ENCODE data around the gene SEMA6D. TPM values are rescaled to one million over a fixed set of nuclear protein-coding genes. Genes with fewer than 3 reads are reported as not detected.

Gene SEMA6D
- total and polyA plus RNA-seq, 2 donors from 2014 or later = 12.9 to 16.9 TPM

DNA sequence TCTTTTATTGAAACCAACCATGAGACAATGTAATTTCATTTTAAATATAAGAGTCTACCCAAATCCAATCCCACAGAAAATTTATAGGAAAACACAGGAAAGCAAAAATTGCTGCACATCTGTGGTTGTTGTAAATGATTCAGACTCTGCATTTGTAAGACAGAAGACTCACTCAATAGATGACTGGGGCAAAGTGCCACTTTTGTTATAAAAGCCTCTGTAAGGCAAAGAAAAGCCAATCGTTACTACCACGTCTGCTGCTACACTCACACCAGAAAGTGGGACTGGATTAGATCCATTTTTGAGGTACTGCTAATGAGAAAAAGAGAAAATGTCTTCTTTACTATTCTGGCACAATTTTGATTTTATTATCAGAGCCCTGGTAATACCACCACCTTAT is 74.9 kb downstream of the SEMA6D start:
- H3K9me3 ChIP-seq (ENCODE audit: control insufficient read depth in 2 of 3, insufficient read depth in 1 of 3, low read length in 3 of 3) = no peaks in the 10 kb centered on the region
- TF ChIP-seq CTCF (IDR thresholded peaks at IDR 0.05; ENCODE audit: borderline replicate concordance, extremely low read depth, insufficient read depth) = no peak
- FAIRE-seq (no peak), DNase-seq (no peak)
- H3K27ac ChIP-seq (ENCODE audit: low read depth in 2 of 2, low read length in 2 of 2) = no peak overlapping the region
- no peak overlapping the region for H3K4me3 ChIP-seq (ENCODE audit: low read length in 3 of 3)
- intact Hi-C loops (cut with DNase I) = no loop called here
- H3K27me3 ChIP-seq (ENCODE audit: control insufficient read depth, insufficient read depth, low read length) = no peaks in the 10 kb centered on the region
- no peak overlapping the region for H3K9ac ChIP-seq (ENCODE audit: low read length in 3 of 3)
- H3K4me1 ChIP-seq (ENCODE audit: control insufficient read depth in 2 of 3, insufficient read depth in 2 of 3, low read depth in 1 of 3, low read length in 3 of 3) = no peaks in the 10 kb centered on the region
- no peaks in the 10 kb centered on the region for H3K36me3 ChIP-seq (ENCODE audit: control insufficient read depth in 2 of 3, insufficient read depth in 3 of 3, low read length in 3 of 3)

- Histone ChIP-seq H3K4me1 (ENCODE audit: control insufficient read depth in 2 of 3, insufficient read depth in 2 of 3, low read depth in 1 of 3, low read length in 3 of 3) (no peaks in the 10 kb centered on the region), H3K4me3 (ENCODE audit: low read length in 3 of 3) (no peak overlapping the region), H3K27ac (ENCODE audit: low read depth in 2 of 2, low read length in 2 of 2) (no peak overlapping the region), H3K36me3 (ENCODE audit: control insufficient read depth in 2 of 3, insufficient read depth in 3 of 3, low read length in 3 of 3) (no peaks in the 10 kb centered on the region), H3K9me3 (ENCODE audit: control insufficient read depth in 2 of 3, insufficient read depth in 1 of 3, low read length in 3 of 3) (no peaks in the 10 kb centered on the region), H3K27me3 (ENCODE audit: control insufficient read depth, insufficient read depth, low read length) (no peaks in the 10 kb centered on the region), H3K9ac (ENCODE audit: low read length in 3 of 3) (no peak overlapping the region)
- DNase-seq (no peak), FAIRE-seq (no peak)
- TF ChIP-seq CTCF (IDR thresholded peaks at IDR 0.05; ENCODE audit: borderline replicate concordance, extremely low read depth, insufficient read depth) = no peak
- intact Hi-C loops (cut with DNase I) = no loop called here
Measured at GRCh38 chr15:47794252-47794914, 77.1 kb downstream of the SEMA6D start.

- intact Hi-C loops (cut with DNase I) = no loop called here
Measured at GRCh38 chr15:47795864-47796263, 78.6 kb downstream of the SEMA6D start.

More at GRCh38 chr15:47795864-47796263, 78.6 kb downstream of the SEMA6D start:
- Histone ChIP-seq H3K9ac (ENCODE audit: low read length in 3 of 3) (no peak overlapping the region), H3K4me1 (ENCODE audit: control insufficient read depth in 2 of 3, insufficient read depth in 2 of 3, low read depth in 1 of 3, low read length in 3 of 3) (no peaks in the 10 kb centered on the region), H3K4me3 (ENCODE audit: low read length in 3 of 3) (no peak overlapping the region), H3K9me3 (ENCODE audit: control insufficient read depth in 2 of 3, insufficient read depth in 1 of 3, low read length in 3 of 3) (no peaks in the 10 kb centered on the region), H3K36me3 (ENCODE audit: control insufficient read depth in 2 of 3, insufficient read depth in 3 of 3, low read length in 3 of 3) (no peaks in the 10 kb centered on the region), H3K27ac (ENCODE audit: low read depth in 2 of 2, low read length in 2 of 2) (no peak overlapping the region), H3K27me3 (ENCODE audit: control insufficient read depth, insufficient read depth, low read length) (no peaks in the 10 kb centered on the region)
- no peak for TF ChIP-seq CTCF (IDR thresholded peaks at IDR 0.05; ENCODE audit: borderline replicate concordance, extremely low read depth, insufficient read depth)
- DNase-seq (no peak), FAIRE-seq (no peak)
